Lower lobe of right lung (tissue), 2 donors: Measurements from ENCODE around the gene OCA2. TPM values are rescaled to one million over a fixed set of nuclear protein-coding genes. Genes with fewer than 3 reads are reported as not detected.

Source experiments
- ATAC-seq, 2 donors: fragments of 200-7000 bp; cut with Tn5 transposase; one replicate each; pipeline ENCODE4 v1.9.1; 2020 to 2022; ENCODE audit warnings: mild to moderate bottlenecking in 2 of 2, moderate library complexity in 2 of 2
- DNase-seq: peaks from one replicate; pipeline ENCODE4 v3.0.0-alpha.2; 2020
- H3K27ac ChIP-seq: fragments of 200-600 bp; one replicate; pipeline ENCODE4 v1.8.0; 2022
- H3K27me3 ChIP-seq: fragments of 200-600 bp; one replicate; pipeline ENCODE4 v1.8.0; 2022; ENCODE audit warnings: low read depth
- H3K36me3 ChIP-seq: fragments of 200-600 bp; one replicate; pipeline ENCODE4 v1.8.0; 2022; ENCODE audit warnings: mild to moderate bottlenecking
- H3K4me1 ChIP-seq: fragments of 200-600 bp; one replicate; pipeline ENCODE4 v1.8.0; 2022
- H3K4me3 ChIP-seq: fragments of 200-600 bp; one replicate; pipeline ENCODE4 v1.8.0; 2022; ENCODE audit warnings: mild to moderate bottlenecking
- H3K9me3 ChIP-seq: fragments of 200-600 bp; one replicate; pipeline ENCODE4 v1.8.0; 2022
- intact Hi-C: fragments of 100-400 bp; cut with DNase I; formaldehyde crosslinking; loops from one replicate; pipeline ENCODE4 v1.11.0; 2022
- total RNA-seq: library from RNA; stranded (reverse); fragmentation: NEBNext Ultra II Directional; extraction: Animal tissue kit (Norgen Biotek cat#: 25700); gene quantifications from one replicate; pipeline ENCODE4 v1.2.1, GENCODE V29; 2021
- TF ChIP-seq, protein P1 (sequence below): fragments of 200-600 bp; IDR thresholded peaks from one replicate; pipeline ENCODE4 v1.8.0; 2022; ENCODE audit warnings: antibody characterized with exemption, mild to moderate bottlenecking
- donor health status: DM: no; HTN: yes; CAD: no; lungs with severe emphysema.

The OCA2 gene
- total RNA-seq, 1 donor from 2014 or later, result 1.2 TPM

DNA sequence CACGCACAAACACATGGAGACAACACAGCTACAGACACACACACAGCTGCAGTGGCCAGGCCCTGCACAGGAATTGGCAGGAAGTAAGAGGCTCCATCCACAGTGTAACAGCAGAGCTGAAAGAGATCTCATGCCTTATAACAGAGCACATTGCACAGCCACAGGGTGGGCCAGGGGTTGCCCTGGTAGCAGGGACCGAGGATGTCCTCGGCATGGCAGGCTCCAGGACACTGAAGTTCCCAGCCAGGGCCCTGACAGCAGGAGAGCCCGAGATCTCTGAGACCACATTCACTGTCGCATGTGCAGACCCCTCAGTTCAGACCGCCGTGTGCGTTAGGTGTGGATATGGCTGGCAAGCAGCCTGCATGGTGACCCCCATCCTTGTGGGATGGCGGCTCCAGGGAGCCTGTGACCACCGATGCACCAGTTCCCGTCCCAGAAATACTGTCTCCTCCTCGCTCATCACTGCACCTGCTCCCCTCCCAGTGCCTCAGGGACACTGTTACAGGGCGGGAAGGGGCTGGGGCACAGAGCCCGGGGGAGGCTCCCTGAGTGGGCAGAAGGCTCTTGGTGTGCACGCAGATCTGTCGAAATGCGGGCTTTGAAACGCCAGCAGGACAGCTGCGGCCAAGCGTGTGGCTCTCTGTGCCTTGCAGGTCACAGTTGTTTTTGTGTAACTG lies 1.5 kb upstream of the OCA2 start:
- Histone ChIP-seq H3K4me1 (peaks cover 33% of the 10 kb centered on the region), H3K4me3 (no peak overlapping the region), H3K27me3 (peaks cover 34% of the 10 kb centered on the region), H3K9me3 (no peaks in the 10 kb centered on the region), H3K27ac (no peak overlapping the region), H3K36me3 (no peaks in the 10 kb centered on the region)
- TF ChIP-seq, protein P1, sequence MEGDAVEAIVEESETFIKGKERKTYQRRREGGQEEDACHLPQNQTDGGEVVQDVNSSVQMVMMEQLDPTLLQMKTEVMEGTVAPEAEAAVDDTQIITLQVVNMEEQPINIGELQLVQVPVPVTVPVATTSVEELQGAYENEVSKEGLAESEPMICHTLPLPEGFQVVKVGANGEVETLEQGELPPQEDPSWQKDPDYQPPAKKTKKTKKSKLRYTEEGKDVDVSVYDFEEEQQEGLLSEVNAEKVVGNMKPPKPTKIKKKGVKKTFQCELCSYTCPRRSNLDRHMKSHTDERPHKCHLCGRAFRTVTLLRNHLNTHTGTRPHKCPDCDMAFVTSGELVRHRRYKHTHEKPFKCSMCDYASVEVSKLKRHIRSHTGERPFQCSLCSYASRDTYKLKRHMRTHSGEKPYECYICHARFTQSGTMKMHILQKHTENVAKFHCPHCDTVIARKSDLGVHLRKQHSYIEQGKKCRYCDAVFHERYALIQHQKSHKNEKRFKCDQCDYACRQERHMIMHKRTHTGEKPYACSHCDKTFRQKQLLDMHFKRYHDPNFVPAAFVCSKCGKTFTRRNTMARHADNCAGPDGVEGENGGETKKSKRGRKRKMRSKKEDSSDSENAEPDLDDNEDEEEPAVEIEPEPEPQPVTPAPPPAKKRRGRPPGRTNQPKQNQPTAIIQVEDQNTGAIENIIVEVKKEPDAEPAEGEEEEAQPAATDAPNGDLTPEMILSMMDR, result no peak
- ATAC-seq (no peak), DNase-seq (no peak)
- intact Hi-C loops, result no loop called here

DNA sequence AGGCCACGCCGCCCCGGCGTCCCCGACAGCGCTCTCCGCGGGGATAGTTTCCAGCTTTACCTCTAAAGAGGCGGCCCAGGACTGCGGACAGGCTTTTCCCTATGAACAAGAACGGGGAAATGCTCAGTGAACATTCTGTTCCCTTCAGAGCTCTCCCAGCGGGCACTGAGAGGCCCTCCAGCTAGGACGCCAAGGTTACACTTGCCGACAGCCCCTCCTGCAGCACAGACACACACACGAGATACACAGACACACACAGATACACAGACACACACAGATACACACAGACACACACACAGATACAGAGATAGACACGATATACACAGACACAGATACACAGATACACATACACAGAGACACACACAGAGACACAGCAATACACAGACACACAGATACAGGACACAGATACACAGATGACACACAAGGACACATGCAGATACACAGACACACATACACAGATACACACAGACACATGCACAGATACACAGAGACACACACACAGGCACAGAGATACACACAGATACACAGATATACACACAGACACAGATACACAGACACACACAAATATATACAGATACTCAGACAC lies 533 bp upstream of the OCA2 start:
- ATAC-seq, result peak; percentile 6 to 10
- intact Hi-C loops, result no loop called here

DNA sequence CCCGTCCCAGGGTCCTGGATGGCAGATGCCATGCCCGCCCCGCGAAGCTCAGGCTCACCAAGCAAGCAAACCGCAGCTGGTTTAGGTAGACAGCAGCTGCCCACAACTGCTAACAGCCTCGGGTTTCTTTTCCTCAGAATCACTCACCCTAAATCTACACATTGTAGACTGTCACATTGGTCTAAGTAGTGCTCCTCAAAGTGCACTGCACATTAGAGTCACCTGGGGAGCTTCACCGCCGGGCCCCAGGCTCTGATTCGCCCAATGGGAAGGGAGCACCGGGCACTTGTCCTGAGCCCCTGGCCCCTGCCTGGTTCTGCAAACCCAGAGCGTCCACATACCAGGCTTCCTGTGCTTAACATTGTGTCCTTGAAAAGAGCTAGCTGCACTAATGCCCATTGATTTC lies 752 bp downstream of the OCA2 start:
- Histone ChIP-seq H3K4me3 (no peak overlapping the region), H3K4me1 (peaks cover 49% of the 10 kb centered on the region), H3K36me3 (no peaks in the 10 kb centered on the region), H3K27me3 (peaks cover 49% of the 10 kb centered on the region), H3K27ac (no peak overlapping the region), H3K9me3 (no peaks in the 10 kb centered on the region)
- ATAC-seq, result no peak
- intact Hi-C loops, result no loop called here
- TF ChIP-seq, protein P1, result no peak
- DNase-seq, result no peak

More for the DNA sequence above, 533 bp upstream of the OCA2 start:
- no peak for DNase-seq
- peaks cover 44% of the 10 kb centered on the region for H3K27me3 ChIP-seq
- peak overlapping the region; percentile 36 for H3K4me3 ChIP-seq
- no peaks in the 10 kb centered on the region for H3K36me3 ChIP-seq
- no peaks in the 10 kb centered on the region for H3K9me3 ChIP-seq
- TF ChIP-seq, protein P1, result no peak
- H3K4me1 ChIP-seq, result peaks cover 43% of the 10 kb centered on the region
- peak overlapping the region; percentile 54 for H3K27ac ChIP-seq

DNA sequence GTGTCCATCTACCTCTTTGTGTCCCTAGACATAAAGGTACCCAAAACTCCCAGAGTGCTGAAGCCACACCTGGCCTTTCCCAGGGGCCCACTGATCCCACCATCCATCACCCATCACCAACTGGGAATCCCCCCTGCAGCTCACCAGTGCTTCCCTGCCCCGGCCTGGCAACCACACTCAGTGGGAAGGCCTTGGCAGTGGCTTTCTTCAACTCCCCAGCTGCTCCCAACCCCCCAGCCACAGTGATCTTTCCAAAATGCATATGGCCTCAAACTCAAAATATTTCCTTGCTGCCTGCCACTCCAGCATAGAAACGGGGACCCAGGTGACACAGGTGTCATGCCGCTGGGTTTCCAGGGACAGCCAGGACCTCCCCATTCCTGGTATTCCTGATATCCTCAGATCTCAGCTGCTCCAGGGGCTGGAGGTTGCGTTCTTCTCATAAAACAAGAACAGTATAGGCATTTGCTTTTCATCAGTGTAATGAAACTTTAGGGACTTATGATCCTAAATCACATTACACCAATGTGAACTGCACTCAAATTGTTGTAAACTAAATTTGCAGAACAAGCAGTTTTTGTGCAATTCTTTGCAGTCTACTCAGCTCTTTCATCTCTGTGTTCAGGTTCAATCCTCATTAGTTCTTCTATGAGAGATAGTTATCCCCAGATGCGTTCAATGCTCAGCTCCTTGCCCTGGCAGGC lies 1.3 kb downstream of the OCA2 start:
- no peak for ATAC-seq
- intact Hi-C loops, result no loop called here
- peaks cover 49% of the 10 kb centered on the region for H3K4me1 ChIP-seq
- DNase-seq, result no peak
- H3K27ac ChIP-seq, result no peak overlapping the region
- H3K9me3 ChIP-seq, result no peaks in the 10 kb centered on the region
- H3K27me3 ChIP-seq, result peaks cover 50% of the 10 kb centered on the region
- H3K4me3 ChIP-seq, result no peak overlapping the region
- no peaks in the 10 kb centered on the region for H3K36me3 ChIP-seq
- TF ChIP-seq, protein P1, result no peak

DNA sequence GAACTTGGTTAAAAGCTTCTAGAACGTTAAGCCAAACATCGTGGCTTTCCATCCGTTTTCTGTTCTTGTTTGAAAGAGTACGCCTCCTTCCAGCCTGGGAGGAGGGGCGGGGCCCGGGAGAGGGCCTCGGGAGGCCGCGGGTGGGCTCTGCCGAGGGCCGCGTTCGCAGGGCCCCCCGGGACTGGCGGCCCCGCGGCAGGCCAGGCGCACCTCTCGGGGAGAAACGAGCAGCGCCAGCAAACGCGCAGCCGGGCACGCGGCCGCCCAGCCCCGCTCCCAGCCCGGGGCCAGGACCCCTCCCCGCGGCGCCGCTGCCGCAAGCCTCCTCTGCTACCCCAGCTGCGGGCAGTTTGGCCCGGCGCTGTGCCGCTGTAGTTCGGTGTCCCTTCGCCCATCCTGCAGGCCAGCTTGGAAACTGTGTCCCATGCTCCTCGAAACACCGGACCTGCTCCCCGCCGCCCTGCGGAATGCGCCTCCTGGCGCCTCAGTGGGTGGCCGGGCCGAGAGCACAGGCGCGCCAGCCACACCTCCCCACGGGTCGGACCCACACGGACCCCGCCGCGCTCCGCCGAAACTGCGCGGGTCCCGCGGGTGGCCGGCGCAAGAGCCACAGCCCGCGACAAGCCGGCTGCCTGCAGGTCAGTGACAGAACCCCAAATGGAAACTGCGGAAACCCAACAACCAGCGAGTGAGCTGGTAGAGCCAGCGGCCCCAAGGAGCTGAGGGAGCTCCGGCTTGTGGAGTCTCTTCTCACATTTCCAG lies 2.3 kb downstream of the OCA2 start:
- Histone ChIP-seq H3K9me3 (no peaks in the 10 kb centered on the region), H3K4me1 (peaks cover 49% of the 10 kb centered on the region), H3K36me3 (no peaks in the 10 kb centered on the region), H3K27ac (peak overlapping the region; percentile 72), H3K27me3 (peaks cover 50% of the 10 kb centered on the region), H3K4me3 (peak overlapping the region; percentile 59)
- TF ChIP-seq, protein P1, result no peak
- DNase-seq (no peak), ATAC-seq (no peak)
- intact Hi-C loops, result no loop called here
